Naive thymus-derived CD4-positive, alpha-beta T cell (primary cell): Measurements from ENCODE around the gene TEKTIP1. TPM values are rescaled to one million over a fixed set of nuclear protein-coding genes. Genes with fewer than 3 reads are reported as not detected.
"Not testable (repeated sequence)": the region's sequence is repeated elsewhere in the genome, so short reads cannot be mapped to it uniquely, and the experiment has no call there.

ENCODE experiments used
- ATAC-seq: fragments of 150-1000 bp; cut with Tn5 transposase; 2 replicates; pipeline ENCODE4 v1.10.0; 2021; ENCODE audit warnings: mild to moderate bottlenecking, moderate library complexity
- CTCF ChIA-PET: fragments of 350-600 bp; sonication (Branson Sonifier 250); formaldehyde crosslinking; loops from one replicate; lab custom pipeline; 2021; ENCODE audit warnings: antibody characterized with exemption; lab: Charles Lee
- POLR2A ChIA-PET: fragments of 350-600 bp; sonication (Branson Sonifier 250); formaldehyde crosslinking; loops from one replicate; lab custom pipeline; 2021; ENCODE audit warnings: antibody characterized with exemption, inconsistent platforms; lab: Charles Lee
- DNase-seq, 9 donors: peaks; one replicate each; pipeline versions ENCODE4 v3.0.0 to v3.0.0-alpha.2; 2020 to 2022; ENCODE audit warnings: mixed read lengths in 1 of 9
- H3K27ac ChIP-seq: one replicate; pipeline ENCODE4 v1.7.0; 2013; ENCODE audit warnings: mild to moderate bottlenecking, low read depth, low read length, moderate library complexity
- H3K27me3 ChIP-seq, 2 donors: one replicate each; pipeline ENCODE4 v1.7.0; 2013; ENCODE audit warnings: low read length in 2 of 2, mild to moderate bottlenecking in 2 of 2, moderate library complexity in 2 of 2; ENCODE audit not compliant: control insufficient read depth in 2 of 2, insufficient read depth in 2 of 2
- H3K36me3 ChIP-seq, 3 experiments: 1 replicate in 2 of 3; 2 replicates in 1 of 3; pipeline ENCODE4 v1.7.0; 2013; ENCODE audit warnings: low read length in 3 of 3, mild to moderate bottlenecking in 3 of 3, moderate library complexity in 1 of 3; ENCODE audit not compliant: insufficient read depth in 3 of 3, control insufficient read depth in 2 of 3
- H3K4me1 ChIP-seq, 2 donors: one replicate each; pipeline ENCODE4 v1.7.0; 2013; ENCODE audit warnings: low read length in 2 of 2, mild to moderate bottlenecking in 2 of 2, moderate library complexity in 1 of 2; ENCODE audit not compliant: control insufficient read depth in 2 of 2, insufficient read depth in 2 of 2
- H3K4me3 ChIP-seq: 2 replicates; pipeline ENCODE4 v1.7.0; 2013; ENCODE audit warnings: mild to moderate bottlenecking, low read length
- H3K9me3 ChIP-seq, 3 experiments: 1 replicate in 2 of 3; 2 replicates in 1 of 3; pipeline ENCODE4 v1.7.0; 2013; ENCODE audit warnings: low read length in 3 of 3; ENCODE audit not compliant: control insufficient read depth in 2 of 3
- H3K27ac Mint-ChIP-seq, 9 donors: one replicate each; pipeline ENCODE4 v1.8.0; 2020 to 2022; ENCODE audit warnings: mixed read lengths in 9 of 9, mild to moderate bottlenecking in 8 of 9, moderate library complexity in 5 of 9, inconsistent platforms in 2 of 9
- H3K27me3 Mint-ChIP-seq, 5 donors: one replicate each; pipeline ENCODE4 v1.8.0; 2021 to 2022; ENCODE audit warnings: mixed read lengths in 5 of 5, mild to moderate bottlenecking in 1 of 5
- H3K36me3 Mint-ChIP-seq, 5 donors: one replicate each; pipeline ENCODE4 v1.8.0; 2020 to 2022; ENCODE audit warnings: mixed read lengths in 5 of 5, mild to moderate bottlenecking in 3 of 5, inconsistent platforms in 1 of 5
- H3K4me1 Mint-ChIP-seq, 7 donors: one replicate each; pipeline ENCODE4 v1.8.0; 2020 to 2022; ENCODE audit warnings: mixed read lengths in 7 of 7, mild to moderate bottlenecking in 3 of 7, inconsistent platforms in 1 of 7
- H3K4me3 Mint-ChIP-seq, 10 donors: one replicate each; pipeline ENCODE4 v1.8.0; 2020 to 2022; ENCODE audit warnings: mild to moderate bottlenecking in 10 of 10, mixed read lengths in 10 of 10, moderate library complexity in 6 of 10, inconsistent platforms in 2 of 10
- H3K9me3 Mint-ChIP-seq, 11 donors: one replicate each; pipeline ENCODE4 v1.8.0; 2020 to 2022; ENCODE audit warnings: mixed read lengths in 11 of 11, mild to moderate bottlenecking in 4 of 11, inconsistent platforms in 1 of 11, moderate library complexity in 1 of 11
- intact Hi-C, 2 donors: fragments of 100-400 bp; cut with micrococcal nuclease; formaldehyde crosslinking; loops; one replicate each; pipeline ENCODE4 v1.15.1; 2023
- polyA plus RNA-seq, 2 donors: library from polyadenylated mRNA; unstranded; fragments of 300-500 nt; fragmentation: Illumina TruSeq; gene quantifications; one replicate each; pipeline ENCODE4 v1.2.3, GENCODE V29; 2021
- total RNA-seq, 6 experiments: library from RNA in 5 of 6; stranded (reverse) in 5 of 6; gene quantifications; 1 replicate in 5 of 6; 2 replicates in 1 of 6; pipeline ENCODE4 v1.2.3 and lab custom pipeline; 2021 to 2026

The TEKTIP1 gene
- total and polyA plus RNA-seq, 7 experiments from 2014 or later, result 5.6 to 11.5 (median 10.6) TPM; not detected in 2

- not testable (repeated sequence) for H3K27ac Mint-ChIP-seq, H3K36me3 ChIP-seq, H3K4me1 ChIP-seq, H3K4me3 ChIP-seq, H3K4me1 Mint-ChIP-seq, H3K36me3 Mint-ChIP-seq, DNase-seq, H3K9me3 Mint-ChIP-seq, ATAC-seq, H3K9me3 ChIP-seq, H3K27me3 ChIP-seq, H3K27ac ChIP-seq, H3K27me3 Mint-ChIP-seq
- H3K4me3 Mint-ChIP-seq, result peak overlapping the region in 5 of 10 donors; percentile 12 to 35 (median 21)
- intact Hi-C loops, result loop anchor here in 1 of 2 donors (2.0 kb wide), 1 partner anchor 39 kb away; no protein-coding TSS in a partner anchor
- CTCF ChIA-PET, result interaction anchor here (0.5 to 2.7 kb wide), 8 partner anchors 21 to 85 kb away, joined by 3 to 9 read pairs (median 4); partner anchors contain the start of gene MFSD12
- POLR2A ChIA-PET, result interaction anchor here (1.0 to 2.6 kb wide), 5 partner anchors 9 to 28 kb away, joined by 3 to 9 read pairs (median 4); no protein-coding TSS in a partner anchor
Observed at GRCh38 chr19:3584036-3584802, 45.2 kb downstream of the TEKTIP1 start.

GRCh38 chr19:3585301-3586126 lies 46.5 kb downstream of the TEKTIP1 start, which contains the start of gene GIPC3:
Gene GIPC3, plus strand, starts transcription at chr19:3585478. Its CDS starts 120 bp downstream, at chr19:3585598.
- DNase-seq (peak in 2 of 9 donors; percentile 9 to 25), ATAC-seq (no peak)
- no peaks in the 10 kb centered on the region for H3K9me3 ChIP-seq
- H3K9me3 Mint-ChIP-seq, result peaks cover 0 to 3% (median 0%) of the 10 kb centered on the region in 11 donors
- no peaks in the 10 kb centered on the region for H3K36me3 Mint-ChIP-seq
- H3K4me3 Mint-ChIP-seq, result peak within 1 kb of the TSS in 8 of 10 donors; percentile 27 to 74 (median 68)
- intact Hi-C loops, result loop anchor here in 1 of 2 donors (1.0 to 2.0 kb wide), 6 partner anchors 13 to 121 kb away; partner anchors contain the start of genes CACTIN and HMG20B
- no peaks in the 10 kb centered on the region for H3K27me3 ChIP-seq
- H3K4me3 ChIP-seq, result peak within 1 kb of the TSS; percentile 54
- H3K36me3 ChIP-seq, result no peaks in the 10 kb centered on the region
- H3K27ac ChIP-seq, result peak within 1 kb of the TSS; percentile 31
- POLR2A ChIA-PET, result interaction anchor here (0.6 to 2.6 kb wide), 8 partner anchors 10 to 83 kb away, joined by 3 to 9 read pairs (median 4); no protein-coding TSS in a partner anchor
- CTCF ChIA-PET, result interaction anchor here (0.8 to 2.7 kb wide), 6 partner anchors 19 to 41 kb away, joined by 3 to 9 read pairs (median 5); partner anchors contain the start of gene MFSD12
- no peaks in the 10 kb centered on the region for H3K4me1 Mint-ChIP-seq
- H3K27me3 Mint-ChIP-seq, result peaks cover 0 to 6% (median 0%) of the 10 kb centered on the region in 5 donors
- no peak within 1 kb of the TSS for H3K27ac Mint-ChIP-seq
- H3K4me1 ChIP-seq, result peaks cover 0 to 6% of the 10 kb centered on the region in 2 donors

GRCh38 chr19:3586127-3586626 lies 47.2 kb downstream of the TEKTIP1 start:
- H3K27ac ChIP-seq, result peak overlapping the region; percentile 31
- Mint-ChIP-seq H3K4me1 (no peaks in the 10 kb centered on the region), H3K4me3 (peak overlapping the region in 8 of 10 donors; percentile 27 to 74 (median 68)), H3K27me3 (peaks cover 0 to 6% (median 0%) of the 10 kb centered on the region in 5 donors), H3K9me3 (peaks cover 0 to 6% (median 0%) of the 10 kb centered on the region in 11 donors), H3K36me3 (no peaks in the 10 kb centered on the region), H3K27ac (no peak overlapping the region)
- DNase-seq (peak in 6 of 9 donors; percentile 26 to 59 (median 45)), ATAC-seq (peak; percentile 51)
- H3K4me1 ChIP-seq, result peaks cover 0 to 6% of the 10 kb centered on the region in 2 donors
- H3K27me3 ChIP-seq, result no peaks in the 10 kb centered on the region
- POLR2A ChIA-PET, result interaction anchor here (0.6 to 2.6 kb wide), 6 partner anchors 12 to 84 kb away, joined by 3 to 9 read pairs (median 4); no protein-coding TSS in a partner anchor
- H3K36me3 ChIP-seq, result no peaks in the 10 kb centered on the region
- peak overlapping the region; percentile 54 for H3K4me3 ChIP-seq
- H3K9me3 ChIP-seq, result no peaks in the 10 kb centered on the region
- intact Hi-C loops, result loop anchor here in 1 of 2 donors (1.0 to 2.0 kb wide), 5 partner anchors 14 to 120 kb away; partner anchors contain the start of genes CACTIN and HMG20B
- CTCF ChIA-PET, result interaction anchor here (1.3 to 2.7 kb wide), 4 partner anchors 22 to 41 kb away, joined by 4 to 9 read pairs (median 6); partner anchors contain the start of gene MFSD12

- DNase-seq, result no peak
- POLR2A ChIA-PET, result interaction anchor here (0.8 to 2.6 kb wide), 4 partner anchors 13 to 32 kb away, joined by 3 to 9 read pairs (median 6); no protein-coding TSS in a partner anchor
- Mint-ChIP-seq H3K36me3 (no peaks in the 10 kb centered on the region), H3K4me3 (peak overlapping the region in 3 of 10 donors; percentile 10 to 71 (median 12)), H3K9me3 (peaks cover 0 to 6% (median 0%) of the 10 kb centered on the region in 11 donors), H3K27ac (no peak overlapping the region), H3K4me1 (no peaks in the 10 kb centered on the region), H3K27me3 (peaks cover 0 to 6% (median 0%) of the 10 kb centered on the region in 5 donors)
- Histone ChIP-seq H3K4me1 (peaks cover 0 to 6% of the 10 kb centered on the region in 2 donors), H3K4me3 (no peak overlapping the region), H3K36me3 (no peaks in the 10 kb centered on the region), H3K27me3 (no peaks in the 10 kb centered on the region), H3K27ac (no peak overlapping the region), H3K9me3 (no peaks in the 10 kb centered on the region)
- ATAC-seq, result no peak
- intact Hi-C loops, result loop anchor here in 1 of 2 donors (1.0 to 2.0 kb wide), 5 partner anchors 15 to 119 kb away; partner anchors contain the start of genes CACTIN and HMG20B
- CTCF ChIA-PET, result interaction anchor here (1.6 kb wide), 1 partner anchor 22 kb away, joined by 5 read pairs; no protein-coding TSS in a partner anchor
Observed at GRCh38 chr19:3586707-3587346, 47.9 kb downstream of the TEKTIP1 start.

GRCh38 chr19:3589439-3589838 lies 50.5 kb downstream of the TEKTIP1 start:
- no peak overlapping the region for H3K27ac ChIP-seq
- H3K27me3 ChIP-seq, result no peaks in the 10 kb centered on the region
- Mint-ChIP-seq H3K27ac (peak overlapping the region in 1 of 9 donors; percentile 45), H3K9me3 (peaks cover 0 to 6% (median 0%) of the 10 kb centered on the region in 11 donors), H3K4me3 (peak overlapping the region in 1 of 10 donors; percentile 12), H3K27me3 (no peaks in the 10 kb centered on the region), H3K36me3 (peaks cover 0 to under 1% (median 0%) of the 10 kb centered on the region in 5 donors), H3K4me1 (peaks cover 0 to 3% (median 0%) of the 10 kb centered on the region in 7 donors)
- intact Hi-C loops, result no loop called here
- DNase-seq (no peak), ATAC-seq (no peak)
- no peaks in the 10 kb centered on the region for H3K36me3 ChIP-seq
- no peaks in the 10 kb centered on the region for H3K9me3 ChIP-seq
- H3K4me3 ChIP-seq, result no peak overlapping the region
- ChIA-PET POLR2A (no interaction called here), CTCF (interaction anchor here (0.6 kb wide), 1 partner anchor 97 kb away, joined by 4 read pairs; no protein-coding TSS in a partner anchor)
- peaks cover 0 to 6% of the 10 kb centered on the region in 2 donors for H3K4me1 ChIP-seq
